RPMI7951 (cell line): ENCODE measurements around the gene SPECC1. TPM values are rescaled to one million over a fixed set of nuclear protein-coding genes. Genes with fewer than 3 reads are reported as not detected.
"Not testable (repeated sequence)": the region's sequence is repeated elsewhere in the genome, so short reads cannot be mapped to it uniquely, and the experiment has no call there.

Experiments used
- DNase-seq: peaks from one replicate; pipeline ENCODE4 v3.0.0-alpha.2; 2012; ENCODE audit warnings: low read depth
- total RNA-seq: library from RNA; depleted of rRNA; stranded (reverse); fragments of >200 nt; shearing (Covaris generic); gene quantifications from 2 replicates; pipeline ENCODE4 v1.2.3, GENCODE V29; 2014

SPECC1 gene
- total RNA-seq, 1 experiment from 2014 or later: 40.3 TPM

DNA sequence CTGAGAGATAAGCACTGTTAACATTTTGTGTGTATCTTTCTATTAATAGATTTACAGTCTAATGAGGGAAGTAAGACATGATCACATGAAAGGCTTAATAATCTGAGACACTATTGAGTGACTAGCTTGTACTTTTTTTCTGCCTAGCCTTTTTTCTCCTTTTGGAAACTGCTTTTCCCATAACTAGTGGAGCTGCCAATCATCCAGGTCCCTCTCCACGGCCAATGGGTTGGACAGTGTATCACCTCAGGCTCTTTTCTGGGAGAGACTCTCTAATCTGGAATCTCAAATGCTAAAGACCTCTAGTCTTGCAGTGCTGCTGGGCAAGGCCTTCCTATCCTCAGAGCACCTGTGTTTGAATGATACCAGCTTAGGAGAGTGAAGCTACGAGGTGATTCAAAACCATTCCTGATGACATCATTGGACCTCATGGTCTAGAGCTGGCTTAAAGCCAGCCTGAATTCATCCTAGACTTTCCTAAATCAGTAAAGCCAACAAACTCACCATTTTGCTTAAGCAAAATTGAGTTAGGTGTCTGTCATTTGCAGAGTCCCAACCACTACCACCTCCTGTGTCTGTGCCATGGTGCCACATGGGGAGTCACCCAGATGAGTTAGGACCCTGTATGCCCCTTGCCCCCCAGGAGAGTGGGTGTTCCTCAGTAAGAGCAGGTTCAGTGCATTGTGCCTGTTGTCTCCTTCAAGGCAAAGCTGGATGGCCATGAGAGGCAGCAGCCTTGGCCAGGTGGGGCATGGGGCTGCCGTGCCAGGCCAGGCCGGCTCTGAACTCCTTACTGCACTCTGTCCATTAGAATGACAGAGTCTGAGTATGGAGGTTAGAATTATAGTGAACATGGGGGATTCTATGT, 62.9 kb downstream of the SPECC1 start:
- DNase-seq: no peak

DNA sequence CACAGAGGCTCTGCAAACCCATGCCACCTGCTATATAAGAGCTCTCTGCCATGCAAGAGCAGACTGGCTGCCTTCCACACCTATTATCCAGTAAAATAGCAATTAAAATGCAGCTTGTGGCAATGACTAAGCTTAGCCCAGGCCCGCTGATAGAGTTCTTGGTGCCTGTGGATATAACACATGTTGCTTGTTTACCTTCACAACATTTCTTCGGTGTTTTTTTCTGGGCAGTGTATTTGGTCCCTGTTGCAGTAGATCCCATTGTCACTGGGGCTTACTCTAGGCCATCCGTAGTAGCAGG, 63.5 kb downstream of the SPECC1 start:
- no peak for DNase-seq

DNA sequence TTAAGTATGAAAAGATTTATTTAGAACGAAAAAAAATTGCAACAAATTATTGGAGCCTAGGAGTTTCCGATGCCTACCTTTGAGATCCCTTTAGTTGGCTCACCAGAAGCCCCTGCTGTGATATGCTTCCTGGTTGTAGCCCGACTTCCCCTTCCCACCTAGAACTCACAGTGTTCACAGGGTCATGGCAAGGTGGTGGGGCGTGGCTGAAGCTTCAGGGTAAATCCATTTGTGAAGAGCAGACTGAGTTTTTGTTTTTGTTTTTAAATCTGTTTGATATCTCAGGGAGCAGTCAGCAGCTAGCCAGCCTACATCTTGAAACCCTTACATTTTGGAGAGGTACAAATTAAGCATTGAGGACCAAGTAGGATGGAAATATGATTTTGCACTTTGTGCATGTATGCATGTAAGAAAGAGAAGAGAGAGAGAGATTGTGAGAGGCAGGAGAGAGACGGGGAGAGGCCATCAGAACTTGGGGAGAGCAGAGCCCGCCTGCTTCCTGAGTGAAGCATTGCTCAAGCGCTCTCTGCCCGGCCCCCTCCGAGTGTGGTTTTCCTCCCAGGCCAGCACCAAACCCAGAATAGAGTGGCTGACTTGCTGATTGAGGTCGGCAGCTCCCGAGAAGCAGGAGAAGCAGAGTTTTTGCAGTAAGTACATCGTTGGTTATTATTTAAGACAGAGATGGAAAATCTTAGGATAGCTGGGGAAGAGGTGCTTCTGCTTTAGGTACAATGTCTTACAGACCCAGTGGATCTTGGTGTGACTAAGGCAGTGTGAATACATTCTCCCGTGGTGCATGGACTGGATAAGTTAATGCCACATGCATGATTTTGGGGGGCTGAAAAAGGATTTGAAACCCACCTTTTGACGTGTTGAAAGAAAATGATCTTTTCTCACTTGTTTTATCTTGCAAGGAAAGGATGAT, 64.2 kb downstream of the SPECC1 start:
- DNase-seq: no peak

DNA sequence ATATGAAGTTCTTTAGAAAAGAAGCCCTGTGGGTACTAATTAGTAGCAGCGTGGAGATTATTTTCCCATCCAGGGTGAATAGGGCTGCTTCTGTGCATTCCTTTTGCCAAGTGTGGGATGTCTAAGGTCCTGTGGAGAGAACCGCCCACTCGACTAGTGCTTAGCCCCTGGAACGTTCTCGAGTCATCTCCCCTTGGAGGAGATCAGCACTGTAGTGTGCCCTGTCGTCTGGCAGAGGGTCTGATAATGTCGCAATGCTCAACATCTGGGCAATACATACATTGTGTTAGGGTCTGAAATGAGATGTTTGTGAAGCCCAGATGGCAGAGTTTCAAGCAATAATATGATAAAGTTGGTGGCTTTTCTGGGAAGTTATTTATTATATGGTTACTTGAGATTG, 64.8 kb downstream of the SPECC1 start:
- DNase-seq: no peak

DNA sequence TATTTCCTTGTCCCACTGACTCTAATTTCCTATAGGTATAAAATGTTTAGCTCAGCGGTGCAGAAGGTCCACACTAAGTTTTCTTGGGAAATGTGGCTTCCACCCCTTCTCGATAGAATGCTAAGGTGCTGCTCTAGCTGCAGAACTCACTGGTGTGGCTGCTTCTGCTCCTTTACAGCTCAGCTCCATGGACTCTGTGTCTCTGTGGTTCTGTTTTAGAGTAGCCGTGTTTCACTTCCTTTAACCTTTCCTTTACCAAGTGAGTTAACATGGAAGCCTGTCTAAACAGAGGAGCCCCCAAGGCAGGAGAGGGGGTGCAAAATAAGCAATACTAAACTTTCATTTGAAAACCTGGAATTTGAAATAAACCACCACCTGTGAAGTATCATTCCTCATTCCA, 65.3 kb downstream of the SPECC1 start:
- no peak for DNase-seq

DNA sequence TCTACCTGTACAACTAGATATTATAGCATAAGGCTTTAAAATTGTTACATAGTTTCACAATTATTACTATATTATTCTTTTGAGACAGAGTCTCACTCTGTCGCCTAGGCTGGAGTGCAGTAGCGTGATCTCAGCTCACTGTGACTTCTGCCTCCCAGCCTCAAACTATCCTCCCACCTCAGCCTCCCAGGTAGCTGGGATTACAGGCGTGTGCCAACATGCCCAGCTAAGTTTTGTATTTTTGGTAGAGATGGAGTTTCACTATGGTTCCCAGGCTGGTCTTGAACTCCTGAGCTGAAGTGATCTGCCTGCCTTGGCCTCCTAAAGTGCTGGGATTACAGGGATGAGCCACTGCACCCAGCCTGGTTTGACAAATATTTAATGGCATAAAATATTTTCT, 67.0 kb downstream of the SPECC1 start:
- not testable (repeated sequence) for DNase-seq

DNA sequence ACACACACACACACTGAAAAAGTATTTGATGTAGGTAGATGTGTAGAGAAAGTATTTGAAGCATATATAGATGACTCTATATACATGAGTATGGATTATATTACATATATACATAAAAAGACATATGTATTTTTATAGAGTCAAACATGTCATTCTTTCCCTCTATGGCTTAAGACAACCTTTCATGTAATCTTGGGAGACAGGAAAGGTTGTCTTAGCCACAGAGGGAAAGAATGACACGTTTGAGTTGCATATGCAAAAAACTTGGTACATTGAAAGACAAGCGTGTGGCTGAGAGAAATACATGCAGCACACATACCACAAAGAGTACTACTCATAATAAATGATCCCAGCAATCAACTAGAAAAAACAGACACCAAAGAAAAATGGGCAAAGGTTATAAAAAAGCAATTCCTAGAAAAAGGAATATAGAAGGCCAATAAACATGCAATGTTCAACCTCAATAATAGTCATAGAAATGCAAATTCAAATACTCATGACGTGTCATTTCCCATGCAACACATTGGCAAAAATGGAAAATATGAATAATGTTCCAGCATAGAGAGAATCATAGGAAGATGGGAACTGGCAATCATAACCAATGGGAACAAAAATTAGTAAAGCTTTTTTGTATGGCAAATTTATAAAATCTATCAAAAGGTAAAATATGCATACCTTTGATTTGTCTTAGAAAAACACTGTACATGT, 69.0 kb downstream of the SPECC1 start:
- DNase-seq: no peak

DNA sequence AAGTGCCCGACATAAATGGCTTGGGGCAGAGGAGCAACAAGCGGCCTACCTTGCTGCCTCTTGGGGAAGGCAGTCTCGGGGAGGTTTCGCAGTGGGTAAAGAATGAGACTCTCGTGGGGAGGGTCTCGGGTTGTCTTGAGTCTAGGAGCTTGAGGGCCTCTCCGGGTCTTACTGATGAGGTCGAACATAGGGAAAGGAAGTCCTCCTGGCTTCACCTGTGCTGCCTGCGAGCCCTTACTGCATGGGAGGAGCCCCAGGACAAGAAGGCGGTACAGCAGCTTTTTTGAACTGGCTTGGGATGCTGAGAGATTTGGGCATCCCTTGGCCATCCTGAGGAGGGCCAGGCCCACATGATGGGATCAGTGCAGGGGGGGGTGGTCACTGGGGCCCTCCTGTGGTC, 71.4 kb downstream of the SPECC1 start:
- DNase-seq: no peak

DNA sequence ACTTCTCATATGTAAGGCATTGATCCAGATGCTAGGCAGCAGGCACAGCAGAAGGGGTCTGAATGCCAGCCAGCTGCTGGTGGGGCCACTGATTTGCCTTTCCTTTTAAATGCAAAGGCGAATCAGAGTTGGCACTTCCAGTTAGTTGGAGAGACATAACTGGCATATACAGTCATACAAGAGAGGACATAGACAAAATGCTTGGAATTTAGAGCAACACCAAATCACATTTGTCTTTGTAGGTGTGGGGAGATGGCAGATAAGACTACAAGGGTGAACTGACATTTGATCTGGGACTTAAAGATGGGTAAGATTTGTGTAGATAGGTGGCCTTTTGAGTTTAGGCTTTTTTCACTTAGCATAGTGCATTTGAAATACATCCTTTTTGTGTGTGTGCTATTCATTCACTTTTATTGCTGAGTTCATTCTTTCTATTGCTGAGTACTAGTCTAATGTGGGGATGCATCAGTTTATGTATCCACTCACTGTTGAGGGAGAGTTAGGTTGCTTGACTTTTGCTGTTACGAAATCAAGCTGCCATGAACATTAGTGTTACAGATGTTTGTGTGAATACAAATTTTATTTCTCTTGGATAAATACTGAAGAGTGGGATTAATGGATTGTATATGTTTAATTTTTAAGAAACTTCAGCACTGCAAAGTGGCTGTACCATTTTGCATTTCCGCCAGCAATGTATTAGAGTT, 74.1 kb downstream of the SPECC1 start:
- DNase-seq: no peak

DNA sequence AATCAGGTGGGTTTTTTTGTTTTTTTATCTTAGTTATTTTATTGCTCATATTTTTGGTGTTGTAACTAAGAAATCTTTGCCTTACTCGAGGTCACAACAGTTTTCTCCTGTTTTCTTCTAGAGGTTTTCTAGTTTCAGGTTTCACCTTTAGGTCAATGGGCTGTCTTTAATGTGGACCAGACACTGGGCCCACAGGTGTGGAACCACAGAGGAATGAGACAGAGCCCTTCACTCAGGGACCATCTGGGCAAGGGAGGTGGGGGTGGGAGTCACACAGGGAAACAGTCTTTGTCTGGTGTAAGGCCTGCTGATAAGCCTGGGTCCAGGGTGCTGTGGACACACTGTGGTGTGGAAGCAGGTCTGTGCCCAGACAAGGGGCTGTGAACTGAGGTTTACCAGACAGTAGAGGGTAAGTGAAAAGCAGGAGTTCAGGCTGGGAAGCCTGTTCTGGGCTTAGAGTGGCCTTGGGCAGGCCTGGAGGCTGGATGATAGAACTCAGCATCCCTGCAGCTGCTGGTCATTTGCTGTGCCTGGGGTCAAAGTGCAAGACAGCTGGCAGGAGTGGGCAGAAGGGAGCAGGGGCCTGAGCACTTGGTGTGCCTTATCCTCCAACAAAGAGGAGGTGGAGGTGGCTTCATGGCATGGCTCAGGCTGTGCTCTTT, 75.6 kb downstream of the SPECC1 start:
- no peak for DNase-seq

DNA sequence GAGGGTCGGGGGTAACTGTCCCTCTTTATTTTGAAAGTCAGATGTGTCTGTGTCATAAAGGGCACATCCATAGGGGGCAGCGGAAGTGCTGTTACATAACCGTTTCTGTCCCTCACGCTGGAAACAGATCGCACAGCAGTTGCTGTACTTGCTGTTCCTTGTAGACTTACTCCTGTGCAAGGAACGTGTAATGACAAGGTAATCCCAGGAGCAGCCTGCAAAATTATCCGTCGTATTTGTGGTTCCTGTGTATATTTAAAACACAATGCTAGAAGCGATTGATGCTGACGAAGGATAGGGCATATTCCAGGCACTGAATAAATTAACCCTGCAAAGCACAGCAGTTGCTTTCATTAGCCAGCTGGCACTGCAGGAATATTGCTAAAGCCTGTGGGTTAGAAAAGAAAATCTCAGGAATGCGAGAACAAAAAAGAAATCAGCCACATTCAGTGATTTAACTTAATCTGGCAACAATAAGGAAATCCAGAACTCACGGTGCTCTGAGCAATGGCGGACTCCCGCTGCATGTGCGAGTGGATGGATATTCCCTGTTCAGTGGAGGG, 76.2 kb downstream of the SPECC1 start:
- DNase-seq: no peak

DNA sequence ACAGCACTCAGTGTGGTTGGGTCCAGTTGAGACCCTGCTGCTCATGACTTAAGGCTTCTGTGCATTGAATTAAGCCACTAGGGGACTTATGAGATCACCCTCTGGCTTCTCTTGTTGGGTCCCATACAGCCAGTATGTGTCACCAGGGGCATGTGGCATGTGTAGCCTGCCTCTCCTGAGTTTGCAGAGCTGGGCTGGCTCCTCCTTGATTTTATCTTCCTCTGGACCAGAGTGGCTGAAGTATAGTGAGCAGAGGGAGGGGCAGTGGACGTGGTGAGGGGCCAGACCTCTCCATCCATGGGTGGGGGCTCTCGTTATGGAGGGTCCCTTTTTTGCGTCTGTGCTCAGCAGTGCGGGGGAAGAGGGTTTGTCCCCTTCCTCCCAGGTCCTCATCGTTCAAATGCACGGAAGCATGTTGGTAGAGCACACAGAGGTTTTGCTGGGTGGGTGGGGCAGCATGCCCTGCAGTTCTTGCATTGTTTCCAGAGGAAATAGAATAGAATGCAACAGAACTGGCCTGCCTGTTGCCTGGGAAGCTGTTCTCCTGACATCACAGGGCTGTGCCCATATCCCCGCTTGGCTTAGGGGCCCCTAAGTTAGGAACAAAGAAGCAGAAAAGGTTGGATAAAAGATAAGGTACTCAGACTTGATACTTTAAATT, 77.4 kb downstream of the SPECC1 start:
- DNase-seq: no peak

DNA sequence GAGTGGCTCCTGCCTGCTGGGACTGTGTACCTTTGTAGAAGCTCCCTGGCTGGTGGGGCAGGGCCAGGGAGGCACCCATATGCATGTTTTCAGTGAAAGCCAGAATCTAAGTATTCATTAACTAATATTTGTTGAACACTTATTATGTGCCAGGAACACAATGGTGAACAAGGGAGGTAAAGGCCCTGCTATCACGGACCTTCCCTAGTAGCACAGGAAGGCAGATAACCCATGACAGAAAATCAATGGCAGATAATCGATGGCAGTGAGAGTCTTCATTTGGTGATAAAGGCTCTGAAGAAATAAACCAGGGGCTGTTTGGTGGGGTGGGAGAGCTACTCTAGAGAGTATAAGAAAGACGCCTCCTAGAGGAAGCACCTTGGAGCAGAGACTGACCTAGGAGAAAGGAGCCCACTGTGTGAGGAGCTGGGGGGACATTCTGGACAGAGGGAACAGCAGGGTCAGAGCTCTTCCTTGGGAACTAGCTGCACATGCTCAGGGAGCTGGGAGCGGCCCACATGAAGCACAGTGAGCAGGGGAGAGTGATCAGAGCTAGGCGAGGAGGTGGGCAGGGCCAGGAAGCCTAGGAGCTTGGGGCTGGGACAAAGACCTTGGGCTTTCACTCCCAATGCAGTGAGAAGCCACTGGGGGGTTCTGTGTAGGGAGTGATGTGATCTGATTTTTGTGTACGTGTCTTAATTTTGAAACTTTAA, 78.5 kb downstream of the SPECC1 start:
- no peak for DNase-seq

DNA sequence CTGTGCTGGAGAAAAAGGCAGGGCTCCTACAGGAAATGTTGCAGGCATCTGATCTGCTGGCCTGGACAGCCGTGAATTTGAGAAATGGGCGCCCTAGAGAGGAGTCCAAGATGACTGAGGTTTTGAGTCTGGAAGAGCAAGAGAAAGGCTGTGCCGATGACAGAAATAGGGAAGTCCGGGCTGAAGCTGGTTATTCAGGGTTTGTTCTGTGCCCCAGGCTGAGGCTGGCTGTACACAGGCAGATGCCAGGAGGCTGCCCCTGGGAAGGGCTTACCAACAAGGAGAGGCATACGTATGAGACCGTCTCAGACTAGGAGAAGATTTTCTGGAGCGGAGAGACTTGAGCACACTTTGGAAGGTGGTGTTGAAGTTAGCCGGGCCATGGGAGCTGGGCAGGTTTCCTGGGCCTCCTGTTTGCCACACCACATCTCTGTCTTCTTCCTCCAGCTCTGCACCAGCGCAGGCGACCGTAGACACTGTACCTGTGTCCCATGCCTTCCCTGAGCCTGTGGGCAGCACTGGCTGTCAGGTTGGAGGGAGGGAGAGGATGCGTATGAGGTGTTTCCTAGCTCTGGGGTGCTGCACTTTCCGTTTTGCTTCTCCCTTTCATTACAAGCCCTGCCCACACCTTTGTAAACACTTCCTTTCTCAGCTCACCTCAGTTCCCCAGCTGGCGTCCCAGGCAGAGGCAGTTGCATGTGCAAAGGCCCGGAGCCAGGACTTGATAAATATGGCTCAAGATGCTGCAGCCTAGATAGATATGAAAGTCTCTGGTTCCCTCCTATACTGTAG, 80.8 kb downstream of the SPECC1 start:
- no peak for DNase-seq

DNA sequence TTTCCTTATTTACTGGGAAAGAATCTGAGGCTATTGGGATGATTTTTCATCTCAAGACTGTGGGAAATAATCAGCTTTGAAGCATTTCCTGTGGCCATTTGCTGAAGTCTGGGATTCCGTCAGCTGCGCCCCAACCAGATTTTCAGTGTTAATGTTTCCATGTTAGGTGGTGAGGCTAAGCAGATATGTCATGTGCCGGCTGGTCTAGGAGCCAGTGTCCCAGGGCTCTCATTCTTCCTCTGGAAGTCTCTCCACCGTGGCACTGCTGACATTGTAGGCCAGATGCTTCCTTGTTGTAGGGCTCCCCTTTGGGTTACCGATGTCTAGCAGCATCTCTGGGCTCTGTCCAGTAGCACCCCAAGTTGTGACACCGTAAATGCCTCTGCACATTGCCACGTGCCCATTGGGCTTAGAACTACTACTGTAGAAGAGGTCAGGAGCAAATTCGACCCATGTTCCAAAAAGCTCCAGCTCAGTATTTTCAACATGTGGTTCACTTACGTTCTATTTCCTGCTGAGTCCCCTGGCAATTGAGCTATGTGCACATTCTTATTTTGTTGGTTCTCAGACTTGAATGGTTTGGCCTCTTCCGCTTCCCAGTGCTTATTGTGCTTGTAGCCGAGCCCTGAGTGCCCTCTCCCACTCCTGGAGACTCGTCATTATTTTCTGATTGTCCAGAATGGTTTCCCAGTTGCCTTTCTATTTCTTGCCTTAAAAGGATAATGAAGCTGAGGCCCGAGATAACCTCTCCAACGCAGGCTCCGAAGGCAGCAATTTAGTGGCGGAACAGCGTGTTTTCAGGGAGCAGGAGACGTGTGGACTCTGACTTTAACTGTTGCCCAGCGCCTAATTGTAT, 82.2 kb downstream of the SPECC1 start:
- no peak for DNase-seq

DNA sequence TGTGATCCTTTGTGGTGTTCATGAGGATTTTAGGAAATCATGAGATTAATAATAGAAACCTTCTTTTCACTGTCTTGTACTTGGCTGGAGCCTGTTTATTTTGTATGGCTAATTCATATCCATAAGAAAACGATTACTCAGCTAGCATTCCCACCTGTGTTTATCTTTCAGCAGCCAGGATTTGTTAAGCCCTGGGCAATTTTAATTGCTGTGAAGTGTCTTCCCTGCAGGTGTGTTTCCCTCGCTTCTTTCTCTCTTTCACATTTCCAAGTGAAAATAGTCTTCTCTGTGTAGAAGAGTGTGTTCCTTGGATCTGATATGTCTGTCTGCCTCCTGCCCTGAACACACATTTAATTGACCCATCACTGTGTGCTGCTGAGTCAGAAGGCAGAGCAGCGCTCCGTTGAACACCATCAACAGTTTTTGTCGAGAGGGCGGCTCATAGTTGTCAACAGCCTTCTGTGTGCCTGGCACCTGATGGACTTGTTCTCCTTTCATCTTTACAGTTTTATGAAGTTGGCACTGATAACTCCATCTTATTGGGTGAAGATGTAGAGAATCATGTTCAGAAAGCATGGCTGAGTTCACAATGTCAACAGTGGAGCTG, 83.2 kb downstream of the SPECC1 start:
- no peak for DNase-seq

DNA sequence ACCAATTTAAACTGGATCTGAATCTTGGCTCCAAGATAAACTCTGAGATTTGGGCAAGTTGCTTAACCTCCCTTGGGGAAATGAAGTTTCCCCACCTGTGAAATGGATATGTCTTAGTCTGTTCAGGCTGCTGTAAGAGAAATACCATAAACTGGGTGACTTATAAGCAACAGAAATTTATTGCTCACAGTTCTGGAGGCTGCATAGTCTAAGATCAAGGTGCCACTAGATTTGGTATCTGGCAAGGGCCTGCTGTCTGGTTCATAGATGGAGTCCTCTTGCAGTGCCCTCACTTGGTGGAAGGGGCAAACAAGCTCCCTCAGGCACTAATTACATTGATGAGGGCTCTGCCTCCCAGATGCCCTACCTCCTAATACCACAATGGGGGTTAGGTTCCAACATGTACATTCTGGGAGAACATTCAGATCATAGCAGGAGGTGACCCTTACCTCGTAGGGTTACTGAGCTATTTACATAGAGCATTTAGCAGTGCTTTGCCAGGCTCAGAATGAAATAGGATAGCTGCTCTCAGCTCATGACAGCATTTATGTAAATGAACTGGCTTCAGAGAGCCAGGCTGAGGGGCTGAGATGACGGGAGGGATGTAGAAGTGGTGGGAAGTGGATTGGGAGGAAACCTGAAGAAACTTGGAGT, 83.9 kb downstream of the SPECC1 start:
- no peak for DNase-seq
